Stimulated activated CD4-positive, alpha-beta T cell treated with anti-CD3 and anti-CD28 coated beads, Interleukin-4, amount 100 ng/mL, for 4 hours (primary cell): ENCODE measurements around the gene ROM1.
"Not testable (repeated sequence)": the region's sequence is repeated elsewhere in the genome, so short reads cannot be mapped to it uniquely, and the experiment has no call there.

Source experiments
- DNase-seq, 2 experiments: peaks; one replicate each; pipeline ENCODE4 v3.0.0-alpha.2; 2020

ROM1 gene

DNA sequence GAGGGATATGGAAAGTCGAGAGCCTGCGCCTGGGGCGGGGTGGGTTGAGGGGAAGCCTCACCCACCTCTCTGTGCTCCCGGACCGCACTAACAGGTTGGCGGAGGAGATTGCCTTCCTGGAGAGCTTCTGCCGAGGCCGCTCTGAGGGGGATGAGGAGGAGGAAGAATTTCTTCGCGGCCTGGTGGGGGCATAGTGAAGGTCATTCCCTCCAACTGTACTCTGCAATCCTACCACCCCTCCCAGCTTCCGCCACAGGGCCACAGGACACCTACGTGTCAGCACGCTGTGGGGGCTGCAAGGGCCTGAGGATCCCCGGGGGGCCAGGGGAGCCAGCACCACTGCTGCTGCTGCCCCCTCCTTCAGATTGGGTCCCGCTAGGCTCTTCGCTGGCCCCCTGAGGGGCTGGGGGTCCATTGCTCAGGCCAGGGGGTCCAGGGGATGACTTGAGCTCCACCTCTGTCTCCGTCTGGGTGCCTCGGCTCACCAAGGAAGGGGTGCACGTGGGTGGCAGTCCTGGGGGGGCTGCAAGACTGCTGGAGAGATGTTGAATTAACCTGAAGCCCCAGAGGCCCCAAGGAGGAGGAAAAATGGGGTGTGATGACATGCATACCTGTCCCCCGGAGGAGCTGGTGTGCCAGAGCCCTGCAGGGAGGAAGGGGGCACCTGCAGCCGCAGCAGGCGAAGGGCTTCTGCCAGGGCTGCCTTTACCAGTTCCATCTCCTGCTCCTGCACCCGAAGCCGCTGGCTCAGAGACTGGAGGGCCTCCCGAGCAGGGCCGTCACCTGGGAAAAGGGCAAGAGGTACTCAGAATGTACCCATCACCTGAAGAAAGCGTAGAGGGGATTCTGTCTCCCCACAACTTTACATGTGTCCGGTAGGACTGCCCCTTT is 2.0 kb upstream of the ROM1 start:
- DNase-seq: no peak

DNA sequence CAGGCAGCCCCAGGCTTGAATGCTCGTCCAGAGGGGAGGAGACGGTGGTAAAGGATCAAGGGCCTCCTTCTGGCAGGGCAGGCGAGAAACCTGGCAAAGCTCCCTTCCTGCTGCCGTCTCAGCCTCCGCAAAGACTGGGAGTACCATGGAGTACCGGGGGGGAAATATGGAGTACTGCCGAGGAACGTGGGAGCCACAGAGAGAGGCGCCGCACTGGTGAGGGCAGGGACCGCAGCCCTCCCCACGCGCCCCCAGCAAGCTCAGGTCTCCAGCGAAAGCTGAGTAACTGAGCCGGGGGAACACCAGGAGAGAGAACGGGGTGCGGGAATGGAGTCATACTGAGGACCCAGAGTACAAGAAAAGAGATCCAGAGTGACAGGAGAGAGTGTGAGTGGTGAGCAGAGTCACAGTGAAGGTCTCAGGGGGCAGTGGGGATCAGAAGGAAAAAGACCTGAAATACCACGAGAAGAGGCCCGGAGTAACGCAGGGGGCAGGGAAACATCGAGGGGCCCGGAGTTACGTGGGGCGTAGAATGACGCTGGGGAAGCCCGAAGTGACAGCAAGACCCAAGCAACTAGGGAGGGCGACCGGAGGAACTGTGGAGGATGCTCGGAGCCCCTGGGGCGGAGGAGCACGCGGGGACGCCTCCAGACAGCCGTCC is 1.2 kb upstream of the ROM1 start:
- peak; percentile 48 to 52 for DNase-seq

DNA sequence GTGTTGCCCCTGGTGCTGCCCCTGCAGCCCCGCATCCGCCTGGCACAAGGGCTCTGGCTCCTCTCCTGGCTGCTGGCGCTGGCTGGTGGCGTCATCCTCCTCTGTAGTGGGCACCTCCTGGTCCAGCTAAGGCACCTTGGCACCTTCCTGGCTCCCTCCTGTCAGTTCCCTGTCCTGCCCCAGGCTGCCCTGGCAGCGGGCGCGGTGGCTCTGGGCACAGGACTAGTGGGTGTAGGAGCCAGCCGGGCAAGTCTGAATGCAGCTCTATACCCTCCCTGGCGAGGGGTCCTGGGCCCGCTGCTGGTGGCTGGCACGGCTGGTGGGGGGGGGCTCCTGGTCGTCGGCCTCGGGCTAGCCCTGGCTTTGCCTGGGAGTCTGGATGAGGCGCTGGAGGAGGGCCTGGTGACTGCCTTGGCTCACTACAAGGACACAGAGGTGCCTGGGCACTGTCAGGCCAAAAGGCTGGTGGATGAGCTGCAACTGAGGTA is 278 bp downstream of the ROM1 start:
- no peak for DNase-seq

DNA sequence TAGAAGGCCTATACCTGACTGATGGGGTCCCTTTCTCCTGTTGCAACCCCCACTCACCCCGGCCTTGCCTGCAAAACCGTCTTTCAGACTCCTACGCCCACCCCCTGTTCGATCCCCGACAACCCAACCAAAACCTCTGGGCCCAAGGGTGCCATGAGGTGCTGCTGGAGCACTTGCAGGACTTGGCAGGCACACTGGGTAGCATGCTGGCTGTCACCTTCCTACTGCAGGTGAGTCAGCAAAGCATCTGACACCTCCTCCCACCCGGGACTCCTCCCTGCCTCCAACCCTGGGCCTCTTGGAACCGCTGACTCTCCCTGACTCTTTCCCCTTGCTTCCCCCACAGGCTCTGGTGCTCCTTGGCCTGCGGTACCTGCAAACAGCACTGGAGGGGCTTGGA is 1.2 kb downstream of the ROM1 start:
- peak; percentile 45 to 61 for DNase-seq

DNA sequence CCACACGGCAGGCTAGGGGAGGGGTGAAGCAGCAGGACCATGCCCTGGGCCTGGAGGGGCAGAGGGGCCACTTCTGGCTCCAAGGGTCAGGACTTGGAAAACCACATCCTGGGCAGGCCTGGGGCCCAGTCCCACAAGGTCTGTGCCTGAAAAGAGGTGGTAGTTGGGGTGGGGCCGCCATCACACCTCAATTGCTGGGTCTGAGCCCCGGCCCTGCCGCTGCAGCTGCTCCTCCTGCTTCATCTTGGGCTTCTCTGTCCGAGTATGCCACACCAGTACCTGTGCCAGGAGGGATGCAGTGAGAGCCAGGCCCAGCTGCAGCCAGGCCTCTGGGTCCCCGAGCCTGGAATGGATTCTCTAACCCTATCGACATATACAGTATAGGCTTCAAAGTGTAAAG is 2.5 kb downstream of the ROM1 start:
- no peak for DNase-seq

DNA sequence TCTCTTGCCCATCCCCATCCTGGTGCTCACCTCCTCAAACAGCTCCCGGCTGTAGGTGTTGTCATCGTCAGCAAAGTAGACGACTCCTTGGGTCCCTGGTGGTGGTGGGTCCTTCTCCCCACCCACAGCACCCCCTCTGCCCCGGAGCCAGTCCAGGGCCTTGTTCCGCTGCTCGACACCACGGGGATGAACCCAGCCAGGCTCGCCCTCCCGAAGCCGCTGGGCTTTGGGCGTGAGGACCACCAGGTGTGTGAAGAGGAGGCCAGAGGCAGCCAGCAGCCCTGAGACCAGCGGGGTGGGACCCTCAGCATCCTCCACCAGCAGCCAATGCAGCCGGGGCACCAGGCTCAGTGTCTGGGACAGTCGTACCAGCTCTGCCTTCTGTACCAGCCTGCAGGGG is 3.9 kb downstream of the ROM1 start:
- DNase-seq: not testable (repeated sequence)

DNA sequence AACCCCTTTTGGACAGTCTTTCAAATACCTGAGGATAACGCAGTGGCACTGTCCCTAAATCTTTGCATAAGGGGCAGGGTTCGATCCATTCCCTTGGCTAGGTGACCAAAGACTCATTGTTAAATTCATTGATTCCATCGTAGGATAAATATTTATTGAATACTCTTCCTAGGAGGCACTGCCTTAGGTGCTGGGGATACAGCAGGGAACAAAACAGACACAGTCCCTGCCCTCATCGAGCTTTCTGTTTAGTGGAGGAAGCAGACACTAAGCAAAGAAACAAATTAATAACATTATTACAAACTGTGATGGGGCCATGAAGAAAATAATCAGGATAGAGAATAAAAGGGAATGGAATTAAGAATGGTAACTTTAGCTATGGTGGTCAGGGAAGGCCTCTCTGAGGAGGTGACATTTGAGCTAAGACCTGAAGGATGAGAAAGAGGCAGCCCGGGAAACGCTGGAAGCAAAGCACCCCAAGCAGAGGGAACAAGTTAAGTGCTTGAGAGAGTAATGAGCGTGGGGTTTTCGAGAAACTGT is 8.0 kb downstream of the ROM1 start:
- DNase-seq: no peak

DNA sequence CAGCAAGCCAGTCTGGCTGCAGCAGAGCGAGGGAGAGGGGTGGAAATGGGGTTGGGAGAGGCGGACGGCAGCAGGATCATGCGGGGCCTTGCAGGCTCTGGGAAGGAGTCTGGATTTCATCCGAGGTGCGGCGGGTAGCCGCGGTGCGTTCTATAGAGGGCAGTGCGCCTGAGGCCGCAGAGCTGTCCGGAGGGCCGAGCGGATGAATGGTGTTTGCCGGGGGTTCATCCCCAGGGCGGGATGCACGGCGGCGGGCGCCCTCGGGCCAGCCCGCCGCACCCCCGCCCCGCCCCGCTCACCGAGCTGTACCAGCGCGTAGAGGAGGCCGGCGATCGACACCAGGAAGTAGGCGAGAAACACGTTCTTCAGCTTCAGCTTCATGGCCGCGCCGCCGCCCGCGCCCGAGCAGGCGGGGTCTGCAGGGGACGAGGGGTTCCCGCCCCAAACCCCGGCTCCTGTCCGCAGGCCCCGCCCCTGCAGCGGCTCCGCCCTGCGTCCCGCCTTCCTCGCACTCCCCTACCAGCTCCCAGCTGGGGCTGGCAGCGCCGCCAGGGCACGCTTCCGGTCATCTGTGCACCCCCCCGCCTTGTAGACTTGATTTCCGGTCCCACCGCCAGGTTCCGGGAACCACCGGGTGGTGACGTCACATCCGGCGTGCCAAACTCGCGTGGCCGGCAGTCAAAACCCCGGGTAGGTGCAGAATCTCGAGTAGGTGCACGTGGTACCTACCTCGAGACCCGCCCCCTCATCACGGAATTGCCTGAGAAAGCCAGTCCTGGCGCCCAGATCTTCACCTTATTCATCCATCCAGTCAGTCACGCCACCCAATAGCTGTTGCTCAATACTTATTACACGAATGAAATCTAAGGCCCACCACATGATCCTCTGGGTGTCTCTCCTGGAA is 8.8 kb downstream of the ROM1 start, which contains the start of gene B3GAT3:
Gene B3GAT3, minus strand, starts transcription at position 420 of the 904 bp plus-strand sequence. Its CDS starts 39 bp downstream, at position 381.
- peak; percentile 94 to 98 for DNase-seq

DNA sequence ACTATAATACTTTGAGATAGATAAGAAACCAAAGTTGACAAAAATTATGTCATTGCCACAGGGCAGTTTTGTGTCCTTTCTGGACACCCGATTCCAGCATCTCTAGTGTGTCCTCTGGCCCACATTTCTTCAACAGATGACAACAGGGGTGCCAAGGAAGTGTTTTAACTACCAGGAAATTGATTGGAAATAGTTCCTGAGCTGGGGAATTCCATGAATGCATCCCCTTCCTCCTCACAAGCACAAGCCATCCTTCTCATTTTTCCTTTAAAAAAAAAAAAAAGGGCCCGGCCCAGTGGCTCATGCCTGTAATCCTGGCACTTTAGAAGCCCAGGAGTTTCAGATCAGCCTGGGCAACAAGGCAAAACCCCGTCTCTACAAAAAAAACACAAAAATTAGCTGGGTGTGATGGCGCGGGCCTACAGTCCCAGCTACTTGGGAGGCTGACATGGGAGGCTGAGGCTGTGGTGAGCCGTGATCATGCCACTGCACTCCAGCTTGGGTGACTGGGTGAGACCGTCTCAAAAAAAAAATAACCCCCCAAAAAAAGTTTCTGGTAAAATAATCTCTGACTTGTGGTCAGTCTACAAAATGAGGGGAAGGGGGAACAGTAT is 9.5 kb downstream of the ROM1 start:
- no peak for DNase-seq

DNA sequence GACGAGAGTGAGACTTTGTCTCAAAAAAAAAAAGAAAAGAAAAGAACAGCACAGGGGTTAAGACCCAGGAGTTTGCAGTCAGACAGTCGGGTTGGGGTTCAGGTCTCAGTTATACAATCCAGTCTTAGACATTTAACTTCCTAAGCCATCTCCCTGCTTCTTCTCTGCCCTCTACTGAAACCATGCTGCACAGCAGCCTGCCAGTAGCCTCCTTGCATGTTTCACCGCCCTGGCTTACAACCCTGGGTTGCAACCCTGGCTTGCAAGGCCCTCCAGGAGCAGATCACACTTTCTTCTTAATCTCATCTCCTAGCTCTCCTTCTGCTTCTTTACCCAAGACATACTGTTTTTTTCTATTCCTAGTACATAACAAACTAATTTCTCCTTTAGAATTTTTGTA is 14.7 kb downstream of the ROM1 start:
- DNase-seq: no peak

DNA sequence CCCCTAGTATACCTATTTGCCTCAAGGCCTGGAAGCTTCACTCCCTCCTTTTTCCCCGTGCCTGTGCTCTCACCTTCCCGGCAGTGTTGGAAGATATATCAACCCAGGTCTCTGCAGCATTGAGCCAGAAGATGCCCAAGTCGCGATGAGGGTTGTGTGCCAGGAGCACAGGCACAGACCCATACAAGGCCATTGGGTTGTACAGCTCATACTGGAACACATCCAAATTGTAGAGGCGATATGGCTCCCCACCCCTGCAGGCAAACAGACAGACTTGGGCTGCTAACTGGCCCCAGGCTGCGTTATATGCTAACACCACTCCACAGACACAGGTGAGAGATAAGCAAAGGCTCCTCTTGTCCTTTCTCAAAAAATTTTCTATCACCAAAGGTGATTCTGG is 19.4 kb downstream of the ROM1 start:
- no peak for DNase-seq

DNA sequence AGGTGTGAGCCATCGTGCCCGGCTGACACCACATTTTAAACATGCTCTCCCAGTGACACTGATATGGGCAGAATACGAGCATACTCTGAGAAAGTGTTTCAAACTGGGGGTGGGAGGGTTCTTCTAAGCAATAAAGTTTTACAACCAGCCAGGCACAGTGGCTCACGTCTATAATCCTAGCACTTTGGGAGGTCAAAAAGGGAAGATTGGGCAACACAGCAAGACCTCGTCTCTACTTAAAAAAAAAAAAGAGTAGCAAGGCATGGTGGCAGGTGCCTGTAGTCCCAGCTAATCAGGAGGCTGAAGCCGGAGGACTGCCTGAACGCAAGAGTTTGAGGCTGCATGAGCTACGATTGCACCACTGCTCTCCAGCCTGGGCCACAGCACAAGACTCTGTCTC is 31.2 kb downstream of the ROM1 start:
- DNase-seq: no peak

DNA sequence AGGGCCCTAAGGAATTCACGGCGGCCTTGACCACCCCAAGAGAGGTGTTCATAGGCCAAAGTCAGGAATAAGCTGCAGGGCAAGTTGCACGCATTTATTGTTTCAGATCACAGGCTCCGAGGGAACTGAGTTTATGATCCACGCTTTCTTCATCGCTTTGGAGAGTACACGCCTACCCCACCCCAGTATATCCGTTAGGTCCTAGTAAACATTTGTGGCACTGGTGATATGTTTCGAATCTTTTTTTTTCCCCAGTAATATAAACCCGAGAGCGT is 32.6 kb downstream of the ROM1 start:
- no peak for DNase-seq

DNA sequence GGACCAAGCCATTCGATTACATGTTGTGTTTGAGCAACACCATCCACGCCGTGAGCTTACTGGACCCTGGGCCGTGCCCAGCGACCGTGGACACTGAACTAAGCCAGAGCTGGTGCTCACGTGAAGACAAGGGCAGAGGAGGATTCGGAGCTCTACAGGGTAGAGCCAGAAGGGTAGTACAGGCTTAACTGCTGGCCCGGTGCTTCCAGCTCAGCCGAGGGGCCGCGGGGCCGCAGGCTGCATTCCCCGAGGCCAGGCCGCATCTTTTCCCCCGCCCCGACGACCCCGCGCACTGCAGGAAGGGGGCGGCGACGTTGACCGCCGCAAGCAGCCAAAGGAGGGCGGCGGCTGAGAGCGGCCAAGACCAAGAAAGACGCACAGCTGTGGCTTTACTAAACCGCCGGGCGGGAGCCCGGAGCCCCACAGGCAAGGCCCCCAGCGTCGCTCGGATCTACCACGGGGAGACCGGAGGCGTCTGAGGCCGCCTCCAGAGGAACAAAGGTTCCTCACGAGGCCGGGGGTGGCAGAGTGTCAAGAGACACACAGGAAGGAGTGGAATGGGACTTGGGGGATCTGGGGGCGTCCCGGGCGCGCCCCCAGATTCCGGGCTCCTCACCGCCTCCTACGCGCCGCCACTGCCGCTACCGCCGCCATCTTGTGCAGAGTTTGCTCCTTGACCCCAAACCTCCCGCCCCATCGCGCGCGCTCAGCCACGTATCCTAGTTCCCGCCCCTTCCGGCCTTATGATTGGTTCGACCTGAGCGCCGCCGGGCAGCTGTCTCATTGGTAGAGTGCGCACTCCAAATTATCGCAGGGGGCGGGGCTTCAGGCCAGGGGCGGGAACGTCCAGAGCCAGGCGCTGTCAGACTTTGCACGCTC is 33.1 kb downstream of the ROM1 start, which contains the start of gene GANAB:
Gene GANAB, minus strand, starts transcription at position 668 of the 879 bp plus-strand sequence. Its CDS starts 14 bp downstream, at position 654.
- DNase-seq: peak; percentile 99

DNA sequence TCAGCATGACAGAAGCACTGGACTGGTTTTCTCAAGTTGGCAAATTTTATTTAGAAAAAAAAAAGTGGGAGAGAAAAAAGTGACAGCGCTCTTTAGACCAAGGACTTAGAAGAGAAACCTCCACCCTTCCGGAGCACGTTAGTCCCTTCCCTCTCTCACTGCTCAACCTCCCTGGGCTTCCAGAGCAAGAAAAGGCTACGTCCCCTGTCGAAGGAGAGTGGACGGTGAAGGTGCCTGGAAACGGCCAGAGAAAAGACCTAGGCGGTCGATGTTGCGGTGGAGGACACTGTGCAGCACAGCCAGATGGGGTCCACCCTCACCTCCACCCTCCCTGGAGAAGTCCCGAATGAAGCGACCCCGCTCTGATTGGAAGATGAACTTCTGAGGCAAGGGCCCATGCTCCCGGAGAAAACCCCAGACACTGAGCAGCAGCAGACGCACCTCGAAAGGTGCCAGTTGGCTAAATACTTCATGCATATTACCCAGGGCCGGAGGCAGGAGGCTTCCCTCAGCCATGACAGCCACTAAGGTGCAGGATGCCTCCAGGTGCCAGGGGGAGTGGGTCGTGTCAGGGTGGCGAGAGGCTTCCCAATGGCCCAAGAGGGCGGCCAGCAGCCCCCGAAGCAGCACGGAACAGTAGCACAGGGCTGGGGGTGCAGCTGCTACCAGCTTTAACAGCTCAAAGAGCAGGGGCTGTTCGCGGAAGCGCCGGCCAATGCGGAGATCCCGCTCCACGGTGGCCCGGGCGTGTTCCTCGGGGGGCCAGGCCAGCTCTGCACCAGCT is 34.0 kb downstream of the ROM1 start:
- no peak for DNase-seq

DNA sequence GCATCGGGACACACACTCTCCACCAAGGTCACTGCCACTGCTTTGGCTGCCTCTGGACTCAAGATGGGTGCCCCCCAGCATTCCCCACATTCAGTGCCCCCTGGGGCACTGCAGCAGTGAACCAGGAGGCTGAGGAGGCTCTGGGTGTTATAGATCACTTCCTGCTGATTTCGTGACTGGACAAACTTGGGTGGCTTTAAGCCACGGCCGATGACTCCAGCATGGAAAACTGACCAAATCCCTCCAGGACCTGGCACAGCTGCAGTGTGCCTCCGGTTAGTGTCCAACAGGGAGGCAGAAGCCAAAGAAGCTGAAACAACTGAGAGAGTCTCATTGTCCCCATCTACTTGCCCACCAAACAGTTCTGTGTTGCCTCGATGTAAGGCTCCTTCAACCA is 34.5 kb downstream of the ROM1 start:
- DNase-seq: no peak

DNA sequence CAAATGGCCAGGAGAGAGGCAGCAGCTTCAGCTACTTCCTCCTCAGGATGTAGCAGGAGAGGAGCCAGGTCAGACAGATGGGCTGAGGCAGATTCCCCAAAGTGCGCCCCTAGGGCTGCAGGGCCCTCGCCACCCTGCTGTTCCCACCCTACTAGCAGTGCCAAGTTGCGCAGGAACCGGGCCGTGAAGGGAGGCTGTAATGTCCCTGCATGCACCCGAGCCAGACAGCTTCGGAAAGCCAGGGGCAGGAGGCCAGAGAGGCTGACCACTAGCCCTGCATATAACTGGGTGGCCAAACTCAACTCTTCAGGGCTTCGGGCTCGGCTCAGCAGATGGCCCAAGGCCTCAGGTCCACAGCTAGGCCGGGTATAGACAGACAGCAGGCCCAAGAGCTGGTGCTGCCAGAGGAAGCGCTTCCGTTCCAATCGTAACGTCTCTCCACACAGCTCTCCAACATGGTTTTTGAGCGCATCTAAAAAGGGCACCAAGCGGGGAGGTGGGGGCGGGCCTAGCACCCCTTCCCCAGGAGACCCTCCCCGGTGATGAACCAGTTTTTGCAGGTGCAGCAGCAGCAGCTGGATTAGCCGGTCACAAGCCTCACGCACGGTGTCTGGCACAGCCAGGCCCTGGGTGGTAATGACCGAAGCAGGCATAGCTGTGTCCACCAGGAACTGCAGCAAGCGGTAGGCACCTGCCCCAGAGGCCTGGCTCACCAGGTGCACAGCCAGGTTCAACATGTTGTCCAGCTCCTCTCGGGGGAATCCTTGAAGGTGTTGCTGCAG is 35.3 kb downstream of the ROM1 start:
- DNase-seq: no peak

DNA sequence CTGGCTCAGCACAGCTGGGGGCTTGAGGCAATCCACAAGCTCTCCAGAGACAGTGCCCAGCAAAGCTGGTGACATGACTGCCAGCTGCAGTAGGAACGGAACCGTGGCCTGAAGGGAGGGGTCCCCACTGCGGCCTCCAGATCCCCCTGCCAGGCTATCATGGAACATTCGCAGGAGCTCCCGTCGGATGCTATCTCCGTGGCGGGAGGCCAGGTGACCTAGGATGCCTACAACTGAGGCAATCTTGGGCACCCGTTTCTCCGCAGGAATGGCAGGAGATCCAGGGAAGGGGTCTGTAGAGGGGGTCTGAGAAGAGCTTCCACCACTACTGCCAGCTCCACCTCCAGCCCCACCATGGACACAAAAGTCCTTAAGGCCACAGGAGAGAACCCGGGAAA is 35.9 kb downstream of the ROM1 start:
- DNase-seq: no peak

DNA sequence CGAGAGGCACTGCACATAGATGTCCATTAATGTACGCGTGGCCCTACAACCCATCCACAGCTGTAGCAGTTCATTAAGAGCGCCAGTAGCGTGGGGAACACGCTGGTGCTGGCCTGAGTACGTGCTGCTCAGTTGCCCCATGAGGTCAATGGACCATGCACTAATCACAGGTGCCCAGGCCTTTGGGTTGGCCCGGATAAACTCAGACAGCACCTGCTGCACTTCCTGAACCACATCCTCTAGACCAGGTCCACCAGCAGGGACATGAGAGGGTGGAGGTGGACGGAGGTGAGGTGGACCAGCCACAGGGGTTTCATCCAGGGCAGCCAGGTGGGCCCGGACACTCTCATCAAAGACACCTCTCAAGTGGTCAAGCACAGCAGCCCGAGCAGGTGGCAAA is 36.4 kb downstream of the ROM1 start:
- DNase-seq: no peak

DNA sequence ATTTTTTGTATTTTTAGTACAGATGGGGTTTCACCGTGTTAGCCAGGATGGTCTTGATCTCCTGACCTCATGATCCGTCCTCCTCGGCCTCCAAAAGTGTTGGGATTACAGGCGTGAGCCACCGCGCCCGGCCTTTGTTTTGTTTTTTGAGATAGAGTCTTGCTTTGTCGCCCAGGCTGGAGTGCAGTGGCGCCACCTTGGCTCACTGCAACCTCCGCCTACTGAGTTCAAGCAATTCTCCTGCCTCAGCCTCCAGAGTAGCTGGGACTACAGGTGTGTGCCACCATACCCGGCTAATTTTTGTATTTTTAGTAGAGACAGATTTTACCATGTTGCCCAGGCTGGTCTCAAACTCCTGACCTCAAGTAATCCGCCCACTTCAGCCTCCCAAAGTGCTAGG is 37.2 kb downstream of the ROM1 start:
- DNase-seq: not testable (repeated sequence)
